GM18951 (cell line): ENCODE measurements around the gene NCKAP5.
"Not testable (repeated sequence)": the region's sequence is repeated elsewhere in the genome, so short reads cannot be mapped to it uniquely, and the experiment has no call there.

Source experiments
- POLR2A ChIP-seq: IDR thresholded peaks from 4 replicates; pipeline ENCODE4 v1.6.1; 2011; ENCODE audit warnings: mild to moderate bottlenecking; ENCODE audit not compliant: insufficient read length, insufficient read depth; ENCODE audit errors: extremely low read depth
- in situ Hi-C: fragments of 300-500 bp; cut with MboI; formaldehyde crosslinking; loops from one replicate; pipeline ENCODE4 v1.12.0; 2022; ENCODE audit warnings: low sequenced_read_pairs, mixed read lengths, inconsistent platforms; ENCODE audit not compliant: unreplicated experiment

The NCKAP5 gene

GRCh38 chr2:133526530-133527300 lies 41.5 kb downstream of the NCKAP5 start:
- no peak for TF ChIP-seq POLR2A
- in situ Hi-C loops: no loop called here

GRCh38 chr2:133525613-133526529 lies 42.4 kb downstream of the NCKAP5 start:
- in situ Hi-C loops: no loop called here
- TF ChIP-seq POLR2A: no peak

DNA sequence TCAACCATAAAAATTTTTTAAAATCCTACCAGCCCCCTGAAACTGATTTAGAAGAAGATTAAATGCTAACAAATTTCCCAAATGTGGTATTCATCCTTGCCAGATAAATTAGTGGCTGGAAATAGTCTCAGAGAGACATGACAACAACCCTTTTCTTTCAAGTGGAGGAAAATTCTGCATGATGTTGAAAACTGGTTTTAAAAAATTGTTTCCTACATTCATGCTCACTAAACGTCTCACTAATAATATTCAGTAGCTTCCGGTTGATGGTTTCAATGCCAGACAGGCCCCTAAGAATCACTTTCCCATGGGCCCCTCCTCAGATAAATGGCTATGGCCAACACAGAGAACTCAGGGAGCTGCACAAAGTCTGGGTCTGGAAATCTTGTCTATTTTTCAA lies 43.2 kb downstream of the NCKAP5 start:
- in situ Hi-C loops: no loop called here
- TF ChIP-seq POLR2A: no peak

- in situ Hi-C loops: no loop called here
- TF ChIP-seq POLR2A: no peak
These were observed 44.9 kb downstream of the NCKAP5 start for GRCh38 chr2:133523406-133523805.

DNA sequence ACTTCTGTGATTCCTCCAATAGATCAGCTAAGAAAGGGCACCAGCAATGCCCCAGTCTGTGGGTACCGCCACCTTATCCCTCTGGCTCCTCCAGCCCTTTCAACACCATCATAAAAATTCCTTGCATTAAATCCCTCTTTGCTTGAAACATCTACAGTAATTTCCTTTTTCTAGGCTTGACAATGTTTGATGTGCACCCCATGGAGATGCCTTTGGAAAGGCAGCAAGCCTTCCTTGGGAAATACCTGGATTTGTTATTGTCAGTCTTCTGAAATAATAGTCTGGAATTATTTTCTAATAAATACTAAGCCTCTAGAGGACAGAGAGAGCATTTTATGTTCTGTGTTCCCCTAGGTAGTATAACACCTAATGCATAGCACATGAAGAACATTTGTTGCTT lies 46.1 kb downstream of the NCKAP5 start:
- in situ Hi-C loops: no loop called here
- TF ChIP-seq POLR2A: no peak

DNA sequence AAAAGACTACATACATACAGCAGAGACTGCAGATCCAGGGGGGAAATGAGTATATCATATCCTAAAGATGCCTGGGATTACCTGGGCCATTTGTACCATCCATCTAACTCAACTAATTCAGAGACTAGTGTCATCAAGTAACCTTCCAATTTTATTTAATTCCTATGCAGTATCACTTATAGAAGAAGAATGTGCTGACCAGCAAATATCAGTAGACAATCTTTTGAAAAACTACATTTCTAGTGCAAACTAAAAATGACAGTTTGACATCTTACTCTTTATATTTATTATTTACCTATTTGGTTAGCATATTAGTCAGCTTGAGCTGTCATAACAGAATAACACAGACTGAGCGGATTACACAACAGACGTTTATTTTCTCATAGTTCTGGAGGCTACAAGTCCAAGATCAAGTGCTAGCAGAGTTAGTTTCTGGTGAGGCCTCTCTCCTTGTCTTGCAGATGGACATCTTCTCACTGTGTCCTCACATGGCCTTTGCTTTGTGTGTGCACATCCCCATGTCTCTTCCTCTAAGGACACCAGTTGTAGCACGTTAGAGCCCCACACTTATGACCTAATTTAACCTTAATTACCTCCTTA lies 47.0 kb downstream of the NCKAP5 start:
- TF ChIP-seq POLR2A: no peak
- in situ Hi-C loops: no loop called here

GRCh38 chr2:133519677-133520076 lies 48.6 kb downstream of the NCKAP5 start:
- in situ Hi-C loops: not testable (repeated sequence)

DNA sequence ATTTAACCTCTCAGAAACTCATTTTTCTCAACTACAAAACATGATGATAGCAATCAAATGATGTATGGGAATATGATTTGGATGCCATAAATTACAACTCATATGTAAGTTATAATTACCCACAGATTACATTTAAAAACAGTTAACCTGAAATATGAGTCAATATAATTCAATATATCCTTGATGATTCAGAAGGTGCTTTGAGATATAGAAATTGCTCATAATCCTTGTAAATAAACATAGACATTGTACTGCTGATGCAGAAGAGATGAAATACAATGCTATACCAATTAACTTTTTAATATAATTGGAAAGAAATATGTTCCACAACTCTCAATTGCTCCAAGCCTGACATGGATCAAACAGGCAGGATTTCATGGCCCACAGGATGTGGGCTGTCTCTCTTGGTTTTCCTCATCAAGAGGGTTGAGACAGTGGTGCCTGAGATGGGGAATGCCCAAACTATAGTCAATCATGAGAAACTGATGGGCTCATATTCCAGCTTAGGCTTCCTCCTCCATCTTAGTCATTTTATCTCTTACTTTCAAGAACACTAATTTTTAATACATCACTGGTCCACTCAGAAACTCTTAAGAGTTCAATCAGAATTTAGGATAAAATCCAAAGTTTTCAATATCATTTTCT lies 49.4 kb downstream of the NCKAP5 start:
- in situ Hi-C loops: no loop called here
- no peak for TF ChIP-seq POLR2A

GRCh38 chr2:133517876-133518275 lies 50.4 kb downstream of the NCKAP5 start:
- no peak for TF ChIP-seq POLR2A
- in situ Hi-C loops: no loop called here

DNA sequence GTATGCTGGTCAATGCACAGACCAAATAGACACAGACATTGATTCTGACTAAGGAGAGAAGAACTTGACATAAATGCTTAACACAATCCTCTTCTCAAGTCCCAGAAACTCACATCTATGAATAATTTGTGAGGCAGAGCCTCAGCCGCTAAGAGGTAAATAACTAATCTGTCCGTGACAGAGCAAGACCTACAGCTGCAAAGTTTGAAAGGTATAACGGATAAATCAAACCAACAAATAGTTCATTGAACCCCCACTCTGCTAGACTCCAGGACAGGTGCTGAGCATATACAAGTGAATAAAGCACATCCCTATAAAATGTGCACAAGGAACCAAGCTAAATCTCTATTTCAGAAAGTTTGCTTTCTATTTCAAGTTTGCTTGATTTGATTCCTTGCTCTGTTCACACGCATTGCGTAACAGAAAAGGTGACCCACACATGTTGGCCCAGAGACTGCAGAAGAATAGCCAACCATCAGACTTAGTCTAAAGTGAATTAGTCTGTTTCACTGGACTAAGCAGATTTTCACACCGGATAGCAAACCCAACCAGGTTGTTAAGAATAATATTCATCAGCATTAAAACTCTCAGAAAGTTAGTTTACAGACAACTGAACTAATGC lies 51.7 kb downstream of the NCKAP5 start:
- in situ Hi-C loops: no loop called here
- no peak for TF ChIP-seq POLR2A

GRCh38 chr2:133515271-133515670 lies 53.0 kb downstream of the NCKAP5 start:
- in situ Hi-C loops: no loop called here
- no peak for TF ChIP-seq POLR2A

GRCh38 chr2:133513893-133514292 lies 54.4 kb downstream of the NCKAP5 start:
- in situ Hi-C loops: no loop called here

DNA sequence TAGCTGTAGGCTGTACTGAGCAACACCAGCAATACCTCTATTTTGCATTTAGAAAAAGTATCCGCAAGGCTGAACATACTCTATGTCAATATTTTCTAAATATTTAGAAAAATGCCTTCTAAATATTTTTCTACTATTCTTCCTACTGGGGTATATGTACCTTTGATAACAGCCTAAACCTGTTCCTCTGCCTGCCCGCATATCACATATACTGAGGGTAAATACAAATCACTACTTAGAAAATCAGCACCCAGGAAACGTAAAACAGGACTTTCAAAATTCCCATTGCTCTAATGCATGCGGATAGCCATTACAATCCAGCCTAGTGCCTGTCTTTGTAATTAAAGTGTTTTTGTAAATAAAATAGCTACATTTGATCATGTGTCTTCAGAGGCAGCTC lies 56.1 kb downstream of the NCKAP5 start:
- in situ Hi-C loops: no loop called here
- TF ChIP-seq POLR2A: no peak

More at GRCh38 chr2:133513893-133514292, 54.4 kb downstream of the NCKAP5 start:
- TF ChIP-seq POLR2A: no peak

- TF ChIP-seq POLR2A: no peak
- in situ Hi-C loops: no loop called here
These were observed 56.6 kb downstream of the NCKAP5 start for GRCh38 chr2:133511679-133512078.
